ENCODE measurements around the gene HPS6. TPM values are rescaled to one million over a fixed set of nuclear protein-coding genes. Genes with fewer than 3 reads are reported as not detected.
"Not testable (repeated sequence)": the region's sequence is repeated elsewhere in the genome, so short reads cannot be mapped to it uniquely, and the experiment has no call there.

The HPS6 gene
- polyA plus RNA-seq, 2 of the 4 experiments (the other 2 are of a cell fraction) = 5.6 to 15.3 TPM

GRCh38 chr10:102054881-102055646 is 10.1 kb upstream of the HPS6 start:
- peak in 1 of 2 experiments; percentile 65; a peak in 2 of 6 replicates for ATAC-seq
- not testable (repeated sequence) for DNase-seq (ENCODE audit: low read depth in 1 of 2, low spot score in 1 of 2)

GRCh38 chr10:102055647-102056419 is 9.3 kb upstream of the HPS6 start, which contains the start of gene ARMH3:
ARMH3 (minus strand) TSS chr10:102056173; CDS start chr10:102040114, 16,059 bp downstream.
- FAIRE-seq = peak; percentile 90

More at GRCh38 chr10:102054881-102055646, 10.1 kb upstream of the HPS6 start:
- ChIA-PET POLR2A (interaction anchor here (1.0 to 1.8 kb wide), 3 partner anchors 11 to 237 kb away, joined by 3 to 9 read pairs (median 4); partner anchors contain the start of genes HPS6 and OGA), CTCF (interaction anchor here (0.6 to 3.3 kb wide), 8 partner anchors 11 to 790 kb away, joined by 3 to 18 read pairs (median 4); no protein-coding TSS in a partner anchor)
- Histone ChIP-seq H3K27ac (peak overlapping the region; percentile 93 to 95), H3K4me3 (peak overlapping the region; percentile 87), H3K4me2 (peak overlapping the region; percentile 96), H3K4me1 (peaks cover 31% of the 10 kb centered on the region)
- 69% methylated on average over 34 of the region's 34 CpGs for WGBS (ENCODE audit: missing lambda C conversion rate)
- H3K9me3 ChIP-seq, FAIRE-seq: not testable (repeated sequence)

More at GRCh38 chr10:102055647-102056419, 9.3 kb upstream of the HPS6 start, which contains the start of gene ARMH3:
- WGBS (ENCODE audit: missing lambda C conversion rate) = 1% methylated on average over 44 of the region's 79 CpGs
- TF ChIP-seq PHF8 (IDR thresholded peaks at IDR 0.05; ENCODE audit: borderline replicate concordance, low read depth) (peak; percentile 85; the same call in 1 of the 2 replicates), CHD2 (IDR thresholded peaks at IDR 0.05; ENCODE audit: low read length, partially characterized antibody) (peak; percentile 45), MAZ (IDR thresholded peaks at IDR 0.05; ENCODE audit: borderline replicate concordance, low read depth, low read length) (0 out of 2 replicates have a peak, but pooled peaks have one; percentile 30), HDAC2 (IDR thresholded peaks at IDR 0.05) (no peak; the same call in 1 of the 2 replicates), BCL3 (IDR thresholded peaks at IDR 0.05) (peak; percentile 85; the same call in 1 of the 3 replicates), GATA3 (IDR thresholded peaks at IDR 0.05; ENCODE audit: borderline replicate concordance) (0 out of 2 replicates have a peak, but pooled peaks have one; percentile 36), ZFP36 (IDR thresholded peaks at IDR 0.05; ENCODE audit: borderline replicate concordance, partially characterized antibody) (no peak), FOSL2 (IDR thresholded peaks at IDR 0.05) (no peak), FOSL2 (CRISPR knock-in tag; IDR thresholded peaks at IDR 0.05) (no peak; the same call in 1 of the 2 replicates), REST (IDR thresholded peaks at IDR 0.05) (peak; percentile 23; the same call in 1 of the 2 replicates), EHMT2 (IDR thresholded peaks at IDR 0.05; ENCODE audit: low read depth) (no peak), E2F6 (IDR thresholded peaks at IDR 0.05; ENCODE audit: borderline replicate concordance, low read depth) (0 out of 2 replicates have a peak, but pooled peaks have one; percentile 29), ZC3H11A (IDR thresholded peaks at IDR 0.05) (no peak), RCOR1 (IDR thresholded peaks at IDR 0.05; ENCODE audit: low read depth, low read length) (no peak), MAFK (IDR thresholded peaks at IDR 0.05; ENCODE audit: partially characterized antibody) (peak; percentile 23), PBX3 (IDR thresholded peaks at IDR 0.05) (peak; percentile 41; the same call in 1 of the 2 replicates), MAX (IDR thresholded peaks at IDR 0.05) (peak; percentile 87), JUN (IDR thresholded peaks at IDR 0.05) (peak in 1 of 2 experiments; percentile 90; a peak in 4 of 5 replicates), POLR2A (IDR thresholded peaks at IDR 0.05; ENCODE audit: low read length) (peak; percentile 33), CTCF (IDR thresholded peaks at IDR 0.05) (no peak)
- CTCF ChIA-PET = interaction anchor here (0.6 to 3.3 kb wide), 6 partner anchors 10 to 791 kb away, joined by 3 to 18 read pairs (median 4); no protein-coding TSS in a partner anchor
- POLR2A ChIA-PET = interaction anchor here (0.6 to 1.8 kb wide), 6 partner anchors 10 to 238 kb away, joined by 3 to 9 read pairs (median 4); partner anchors contain the start of genes HPS6 and OGA
- Histone ChIP-seq H3K4me1 (peaks cover 31% of the 10 kb centered on the region), H3K4me3 (peak within 1 kb of the TSS; percentile 87), H3K4me2 (peak within 1 kb of the TSS; percentile 96), H3K27ac (peak within 1 kb of the TSS; percentile 93 to 95), H3K9me3 (no peaks in the 10 kb centered on the region)
- peak; percentile 98 for ATAC-seq
- peak; percentile 99 for DNase-seq (ENCODE audit: low read depth in 1 of 2, low spot score in 1 of 2)
